RWPE2 (cell line): Measurements from ENCODE around the gene MBD3.
A peak's percentile ranks its signal among the peaks of the same experiment; 100 is the strongest.

Experiments used
- ATAC-seq: fragments of 200-7000 bp; cut with Tn5 transposase; 3 replicates; pipeline ENCODE4 v1.9.1; 2021; ENCODE audit warnings: low read depth
- DNase-seq: peaks from one replicate; pipeline ENCODE4 v3.0.0-alpha.2; 2020; ENCODE audit warnings: low spot score
- H3K27ac ChIP-seq: fragments of 450-650 bp; 2 replicates; pipeline ENCODE4 v1.5.1; 2017; ENCODE audit warnings: mild to moderate bottlenecking; ENCODE audit not compliant: poor library complexity, severe bottlenecking
- H3K27me3 ChIP-seq: fragments of 250-450 bp; sonication (Bioruptor Pico); 2 replicates; pipeline ENCODE4 v1.5.1; 2021; ENCODE audit warnings: mild to moderate bottlenecking, moderate library complexity; ENCODE audit not compliant: insufficient read depth, poor library complexity, severe bottlenecking
- H3K36me3 ChIP-seq: fragments of 250-450 bp; sonication (Bioruptor Pico); 2 replicates; pipeline ENCODE4 v1.5.1; 2020; ENCODE audit warnings: low read depth, mild to moderate bottlenecking, moderate library complexity
- H3K4me1 ChIP-seq: fragments of 250-450 bp; sonication (Bioruptor Pico); 2 replicates; pipeline ENCODE4 v1.5.1; 2021; ENCODE audit warnings: mild to moderate bottlenecking, moderate library complexity; ENCODE audit not compliant: insufficient read depth, poor library complexity, severe bottlenecking
- H3K4me3 ChIP-seq: fragments of 250-450 bp; sonication (Bioruptor Pico); 2 replicates; pipeline ENCODE4 v1.5.1; 2021; ENCODE audit warnings: mild to moderate bottlenecking, moderate library complexity; ENCODE audit not compliant: severe bottlenecking
- H3K9me3 ChIP-seq: fragments of 250-450 bp; sonication (Bioruptor Pico); 2 replicates; pipeline ENCODE4 v1.5.1; 2021; ENCODE audit warnings: mild to moderate bottlenecking, moderate library complexity; ENCODE audit not compliant: severe bottlenecking
- CTCF ChIP-seq: fragments of 450-650 bp; IDR thresholded peaks from one replicate; pipeline ENCODE4 v1.5.1; 2017; ENCODE audit warnings: mild to moderate bottlenecking, moderate library complexity; ENCODE audit not compliant: poor library complexity, severe bottlenecking

MBD3 gene

GRCh38 chr19:1602091-1602707, 9.5 kb upstream of the MBD3 start:
- H3K4me3 ChIP-seq: no peak overlapping the region
- H3K27me3 ChIP-seq: no peaks in the 10 kb centered on the region
- no peaks in the 10 kb centered on the region for H3K4me1 ChIP-seq
- peaks cover 38% of the 10 kb centered on the region for H3K36me3 ChIP-seq
- no peak for DNase-seq
- H3K27ac ChIP-seq: no peak overlapping the region
- no peak for ATAC-seq
- TF ChIP-seq CTCF: no peak
- H3K9me3 ChIP-seq: no peaks in the 10 kb centered on the region

- no peak overlapping the region for H3K27ac ChIP-seq
- no peaks in the 10 kb centered on the region for H3K27me3 ChIP-seq
- ATAC-seq (no peak), DNase-seq (no peak)
- H3K4me3 ChIP-seq: no peak overlapping the region
- no peak for TF ChIP-seq CTCF
- peaks cover 44% of the 10 kb centered on the region for H3K36me3 ChIP-seq
- H3K4me1 ChIP-seq: no peaks in the 10 kb centered on the region
- H3K9me3 ChIP-seq: no peaks in the 10 kb centered on the region
Measured at GRCh38 chr19:1601613-1602064, 9.0 kb upstream of the MBD3 start.

- Histone ChIP-seq H3K27me3 (no peaks in the 10 kb centered on the region), H3K4me3 (no peak overlapping the region), H3K9me3 (no peaks in the 10 kb centered on the region), H3K36me3 (peaks cover 46% of the 10 kb centered on the region), H3K4me1 (no peaks in the 10 kb centered on the region), H3K27ac (no peak overlapping the region)
- ATAC-seq (no peak), DNase-seq (peak; percentile 39)
- TF ChIP-seq CTCF: no peak
Measured at GRCh38 chr19:1599460-1599846, 6.8 kb upstream of the MBD3 start.

GRCh38 chr19:1598777-1599459, 6.3 kb upstream of the MBD3 start:
- peak; percentile 41 for DNase-seq
- H3K36me3 ChIP-seq: peaks cover 46% of the 10 kb centered on the region
- H3K27me3 ChIP-seq: no peaks in the 10 kb centered on the region
- H3K27ac ChIP-seq: no peak overlapping the region
- no peak for ATAC-seq
- no peak for TF ChIP-seq CTCF
- no peak overlapping the region for H3K4me3 ChIP-seq
- H3K4me1 ChIP-seq: no peaks in the 10 kb centered on the region
- H3K9me3 ChIP-seq: no peaks in the 10 kb centered on the region

- Histone ChIP-seq H3K27ac (peak overlapping the region; percentile 90), H3K9me3 (no peaks in the 10 kb centered on the region), H3K4me3 (peak overlapping the region; percentile 95), H3K4me1 (peaks cover 20% of the 10 kb centered on the region), H3K36me3 (peaks cover 19% of the 10 kb centered on the region), H3K27me3 (no peaks in the 10 kb centered on the region)
- TF ChIP-seq CTCF: no peak
- DNase-seq: no peak
- ATAC-seq: no peak
Measured at GRCh38 chr19:1593501-1593772, 772 bp upstream of the MBD3 start.
